ENCODE results near the gene NAA40.

Gene NAA40

GRCh38 chr11:63920939-63921417 lies 17.8 kb upstream of the NAA40 start:
- peak; percentile 66 for TF ChIP-seq CTCF (IDR thresholded peaks at IDR 0.05; ENCODE audit: insufficient read depth, low read depth, low read length, missing control alignments)

GRCh38 chr11:63922673-63923192 lies 16.1 kb upstream of the NAA40 start:
- H3K4me3 ChIP-seq (ENCODE audit: low read depth, low read length): no peak overlapping the region
- no peak for TF ChIP-seq CTCF (IDR thresholded peaks at IDR 0.05; ENCODE audit: insufficient read depth, low read depth, low read length, missing control alignments)
- DNase-seq (ENCODE audit: low read depth): no peak

More at GRCh38 chr11:63920939-63921417, 17.8 kb upstream of the NAA40 start:
- H3K4me3 ChIP-seq (ENCODE audit: low read depth, low read length): no peak overlapping the region
- DNase-seq (ENCODE audit: low read depth): peak; percentile 43

GRCh38 chr11:63923319-63923718 lies 15.5 kb upstream of the NAA40 start:
- DNase-seq (ENCODE audit: low read depth): no peak
- no peak for TF ChIP-seq CTCF (IDR thresholded peaks at IDR 0.05; ENCODE audit: insufficient read depth, low read depth, low read length, missing control alignments)
- no peak overlapping the region for H3K4me3 ChIP-seq (ENCODE audit: low read depth, low read length)

GRCh38 chr11:63929616-63930015 lies 9.2 kb upstream of the NAA40 start:
- TF ChIP-seq CTCF (IDR thresholded peaks at IDR 0.05; ENCODE audit: insufficient read depth, low read depth, low read length, missing control alignments): no peak
- no peak overlapping the region for H3K4me3 ChIP-seq (ENCODE audit: low read depth, low read length)
- no peak for DNase-seq (ENCODE audit: low read depth)

GRCh38 chr11:63931045-63931444 lies 7.8 kb upstream of the NAA40 start:
- TF ChIP-seq CTCF (IDR thresholded peaks at IDR 0.05; ENCODE audit: insufficient read depth, low read depth, low read length, missing control alignments): no peak
- no peak overlapping the region for H3K4me3 ChIP-seq (ENCODE audit: low read depth, low read length)

GRCh38 chr11:63931876-63932275 lies 6.9 kb upstream of the NAA40 start:
- no peak overlapping the region for H3K4me3 ChIP-seq (ENCODE audit: low read depth, low read length)
- TF ChIP-seq CTCF (IDR thresholded peaks at IDR 0.05; ENCODE audit: insufficient read depth, low read depth, low read length, missing control alignments): no peak
- no peak for DNase-seq (ENCODE audit: low read depth)

More at GRCh38 chr11:63931045-63931444, 7.8 kb upstream of the NAA40 start:
- DNase-seq (ENCODE audit: low read depth): no peak

GRCh38 chr11:63933459-63933858 lies 5.3 kb upstream of the NAA40 start:
- no peak overlapping the region for H3K4me3 ChIP-seq (ENCODE audit: low read depth, low read length)
- no peak for TF ChIP-seq CTCF (IDR thresholded peaks at IDR 0.05; ENCODE audit: insufficient read depth, low read depth, low read length, missing control alignments)
- DNase-seq (ENCODE audit: low read depth): no peak
